Prostate gland (tissue), 2 donors: ENCODE measurements around the gene MXD3.

Experiments
- CTCF ChIP-seq, 4 experiments: fragments of 200-600 bp in 2 of 4; fragments of 450-650 bp in 2 of 4; sonication (generic) in 2 of 4; IDR thresholded peaks; 1 replicate in 3 of 4; 2 replicates in 1 of 4; pipeline ENCODE4 v1.5.1; 2016 to 2019; ENCODE audit warnings: antibody characterized with exemption in 4 of 4, mild to moderate bottlenecking in 2 of 4, moderate library complexity in 2 of 4
- POLR2A ChIP-seq: fragments of 450-650 bp; IDR thresholded peaks from one replicate; pipeline ENCODE4 v1.6.1; 2016; ENCODE audit warnings: antibody characterized with exemption, mild to moderate bottlenecking
- POLR2AphosphoS5 ChIP-seq: sonication (generic); formaldehyde crosslinking; IDR thresholded peaks from one replicate; pipeline ENCODE4 v1.6.1; 2017; ENCODE audit warnings: antibody characterized with exemption

DNA sequence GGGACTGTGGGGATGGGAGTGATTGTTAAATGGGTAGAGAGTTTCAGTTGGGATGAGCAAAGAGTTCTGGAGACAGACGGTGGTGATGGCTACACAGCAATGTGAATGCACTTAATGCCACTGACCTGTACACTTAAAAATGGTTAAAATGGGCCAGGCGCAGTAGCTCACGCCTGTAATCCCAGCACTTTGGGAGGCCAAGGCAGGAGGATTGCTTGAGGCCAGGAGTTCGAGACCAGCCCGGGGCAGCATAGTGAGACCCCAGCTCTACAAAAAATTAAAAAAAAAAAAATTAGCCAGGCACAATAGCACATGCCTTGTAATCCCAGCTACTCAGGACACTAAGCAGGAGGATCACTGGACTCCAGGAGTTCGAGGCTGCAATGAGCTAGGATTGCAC lies 32.1 kb upstream of the MXD3 start:
- TF ChIP-seq POLR2A (no peak), POLR2AphosphoS5 (no peak), CTCF (IDR thresholded peaks at IDR 0.05) (no peak)
